B cell (primary cell): ENCODE measurements around the gene BCL2. TPM values are rescaled to one million over a fixed set of nuclear protein-coding genes. Genes with fewer than 3 reads are reported as not detected.

Experiments
- ATAC-seq: fragments of 200-7000 bp; cut with Tn5 transposase; one replicate; pipeline ENCODE4 v1.10.0; 2021; ENCODE audit warnings: low read depth, mild to moderate bottlenecking, moderate number of reproducible peaks, moderate library complexity
- CTCF ChIA-PET: fragments of 350-600 bp; sonication (Branson Sonifier 250); formaldehyde crosslinking; loops from one replicate; lab custom pipeline; 2021; ENCODE audit warnings: antibody characterized with exemption, inconsistent platforms; lab: Charles Lee
- POLR2A ChIA-PET: fragments of 350-600 bp; sonication (Branson Sonifier 250); formaldehyde crosslinking; loops from one replicate; lab custom pipeline; 2021; ENCODE audit warnings: antibody characterized with exemption; lab: Charles Lee
- DNase-seq: peaks from one replicate; pipeline ENCODE4 v3.0.0; 2013
- H2AFZ ChIP-seq: 2 replicates; pipeline ENCODE4 v1.6.1; 2012; ENCODE audit warnings: mild to moderate bottlenecking, low read depth, low read length; ENCODE audit not compliant: insufficient read depth, poor library complexity, severe bottlenecking
- H3K27ac ChIP-seq, 2 donors: 1 replicate in 1 of 2; 2 replicates in 1 of 2; pipeline ENCODE4 v1.5.1; 2012 to 2013; ENCODE audit warnings: low read length in 2 of 2, mild to moderate bottlenecking in 2 of 2, moderate library complexity in 1 of 2
- H3K27me3 ChIP-seq, 4 experiments: fragments of 200-600 bp in 1 of 4; sonication (generic) in 1 of 4; replicated peaks in 1 of 4; 1 replicate in 2 of 4; 2 replicates in 2 of 4; pipeline versions ENCODE4 v1.6.1 to v1.7.0; 2013 to 2016; ENCODE audit warnings: low read length in 3 of 4, mild to moderate bottlenecking in 2 of 4, mixed read lengths in 1 of 4, moderate library complexity in 1 of 4; ENCODE audit not compliant: insufficient read depth in 4 of 4, control insufficient read depth in 3 of 4; ENCODE audit errors: control extremely low read depth in 1 of 4
- H3K36me3 ChIP-seq, 2 experiments: replicated peaks in 1 of 2; 1 replicate in 1 of 2; 2 replicates in 1 of 2; pipeline versions ENCODE4 v1.6.1 to v1.7.1; 2013; ENCODE audit warnings: low read length in 1 of 2; ENCODE audit not compliant: insufficient read depth in 2 of 2, control insufficient read depth in 1 of 2; ENCODE audit errors: control extremely low read depth in 1 of 2, extremely low read depth in 1 of 2
- H3K4me1 ChIP-seq, 2 donors: fragments of 200-600 bp in 1 of 2; sonication (generic) in 1 of 2; 1 replicate in 1 of 2; 2 replicates in 1 of 2; pipeline versions ENCODE4 v1.5.1 to v1.6.1; 2013 to 2017; ENCODE audit warnings: low read length in 2 of 2; ENCODE audit not compliant: control insufficient read depth in 2 of 2, insufficient read depth in 2 of 2
- H3K4me2 ChIP-seq: replicated peaks from 2 replicates; pipeline ENCODE3; 2012; ENCODE audit warnings: mild to moderate bottlenecking, low read depth, low read length; ENCODE audit not compliant: poor library complexity, severe bottlenecking
- H3K4me3 ChIP-seq, 5 experiments: fragments of 200-600 bp in 1 of 5; sonication (generic) in 1 of 5; 1 replicate in 3 of 5; 2 replicates in 2 of 5; pipeline versions ENCODE4 v1.5.1 to v1.7.0; 2011 to 2016; ENCODE audit warnings: low read length in 4 of 5, mild to moderate bottlenecking in 4 of 5, low read depth in 2 of 5, control low read depth in 1 of 5, moderate library complexity in 1 of 5; ENCODE audit not compliant: insufficient read depth in 1 of 5; ENCODE audit errors: control extremely low read depth in 1 of 5, extremely low read depth in 1 of 5
- H3K79me2 ChIP-seq: fragments of 200-600 bp; sonication (generic); one replicate; pipeline ENCODE4 v1.6.0; 2016; ENCODE audit warnings: low read length; ENCODE audit not compliant: control insufficient read depth, insufficient read depth
- H3K9ac ChIP-seq: fragments of 200-600 bp; sonication (generic); 2 replicates; pipeline ENCODE4 v1.6.1; 2017; ENCODE audit warnings: mild to moderate bottlenecking, low read length, moderate library complexity
- H3K9me3 ChIP-seq, 3 donors: one replicate each; pipeline versions ENCODE4 v1.6.1 to v1.7.1; 2013; ENCODE audit warnings: low read length in 2 of 3; ENCODE audit not compliant: control insufficient read depth in 2 of 3, insufficient read depth in 1 of 3; ENCODE audit errors: control extremely low read depth in 1 of 3
- H4K20me1 ChIP-seq: 2 replicates; pipeline ENCODE4 v1.6.0; 2012; ENCODE audit warnings: mild to moderate bottlenecking, low read length; ENCODE audit not compliant: insufficient read depth, control insufficient read depth, poor library complexity, severe bottlenecking
- H3K27ac Mint-ChIP-seq: one replicate; pipeline ENCODE4 v1.8.0; 2021; ENCODE audit warnings: mixed read lengths
- H3K27me3 Mint-ChIP-seq: one replicate; pipeline ENCODE4 v1.8.0; 2021; ENCODE audit warnings: mixed read lengths
- H3K4me1 Mint-ChIP-seq: one replicate; pipeline ENCODE4 v1.8.0; 2021; ENCODE audit warnings: mixed read lengths
- H3K4me3 Mint-ChIP-seq: one replicate; pipeline ENCODE4 v1.8.0; 2021; ENCODE audit warnings: mixed read lengths
- H3K9me3 Mint-ChIP-seq: one replicate; pipeline ENCODE4 v1.8.0; 2022; ENCODE audit warnings: mixed read lengths; ENCODE audit not compliant: insufficient read depth
- EZH2 ChIP-seq: IDR thresholded peaks from 2 replicates; pipeline ENCODE4 v1.6.1; 2012; ENCODE audit warnings: borderline replicate concordance, low read depth, mild to moderate bottlenecking, moderate library complexity, low read length; ENCODE audit not compliant: insufficient read depth, poor library complexity, severe bottlenecking
- WGBS: methylation state at CpG from one replicate; pipeline ENCODE4 v1.1.5; 2013; ENCODE audit warnings: missing lambda C conversion rate; ENCODE audit not compliant: insufficient coverage; 5-methylcytosine and 5-hydroxymethylcytosine counted together
- intact Hi-C: fragments of 100-400 bp; cut with micrococcal nuclease; formaldehyde crosslinking; loops from one replicate; pipeline ENCODE4 v1.10.0; 2022
- polyA plus RNA-seq: library from polyadenylated mRNA; depleted of rRNA; stranded (reverse); fragments of >200 nt; gene quantifications from 2 replicates; pipeline ENCODE4 v1.2.3, GENCODE V29; 2012
- total RNA-seq, 2 donors: library from RNA; stranded (reverse); fragments of 120-200 nt in 1 of 2; gene quantifications; 1 replicate in 1 of 2; 2 replicates in 1 of 2; pipeline versions ENCODE4 v1.2.3 to v1.2.4, GENCODE V29; 2013 to 2022
- TF ChIP-seq, protein P1 (sequence below): fragments of 200-600 bp; IDR thresholded peaks from one replicate; pipeline ENCODE4 v1.8.0; 2022; ENCODE audit warnings: antibody characterized with exemption, mild to moderate bottlenecking

The BCL2 gene
- total and polyA plus RNA-seq, 2 donors (not counting 1 experiment from before 2014, with no cell fraction given), result 27.6 to 144 TPM

DNA sequence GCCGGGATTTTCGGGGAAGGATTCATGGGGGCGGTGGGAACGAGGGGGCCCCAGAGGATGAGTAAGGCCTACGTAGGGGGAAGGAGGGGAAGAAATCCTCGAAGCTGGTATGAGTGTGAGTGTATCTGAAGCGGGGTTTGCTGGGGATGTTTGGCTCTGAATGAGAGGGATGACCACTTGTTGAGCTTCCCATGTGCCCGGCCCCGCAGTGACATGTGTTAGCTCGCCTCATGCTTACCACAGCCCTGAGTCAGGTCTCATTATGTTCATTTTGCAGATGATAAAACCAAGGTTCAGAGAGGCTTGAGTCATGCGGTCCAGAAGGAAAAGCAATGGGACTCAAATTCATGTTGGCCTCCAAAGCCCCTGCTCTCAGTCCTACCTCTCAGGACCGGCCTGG is 214.7 kb downstream of the BCL2 start:
- H3K27ac Mint-ChIP-seq, result no peak overlapping the region
- H3K9me3 ChIP-seq, result peaks cover 0 to 6% (median 0%) of the 10 kb centered on the region in 3 donors
- no peaks in the 10 kb centered on the region for H3K36me3 ChIP-seq
- no peaks in the 10 kb centered on the region for H3K9me3 Mint-ChIP-seq
- DNase-seq (no peak), ATAC-seq (no peak)
- peaks cover 28% of the 10 kb centered on the region for H3K4me1 Mint-ChIP-seq
- WGBS, result 99% methylated on average over 11 of the region's 12 CpGs
- TF ChIP-seq, protein P1, sequence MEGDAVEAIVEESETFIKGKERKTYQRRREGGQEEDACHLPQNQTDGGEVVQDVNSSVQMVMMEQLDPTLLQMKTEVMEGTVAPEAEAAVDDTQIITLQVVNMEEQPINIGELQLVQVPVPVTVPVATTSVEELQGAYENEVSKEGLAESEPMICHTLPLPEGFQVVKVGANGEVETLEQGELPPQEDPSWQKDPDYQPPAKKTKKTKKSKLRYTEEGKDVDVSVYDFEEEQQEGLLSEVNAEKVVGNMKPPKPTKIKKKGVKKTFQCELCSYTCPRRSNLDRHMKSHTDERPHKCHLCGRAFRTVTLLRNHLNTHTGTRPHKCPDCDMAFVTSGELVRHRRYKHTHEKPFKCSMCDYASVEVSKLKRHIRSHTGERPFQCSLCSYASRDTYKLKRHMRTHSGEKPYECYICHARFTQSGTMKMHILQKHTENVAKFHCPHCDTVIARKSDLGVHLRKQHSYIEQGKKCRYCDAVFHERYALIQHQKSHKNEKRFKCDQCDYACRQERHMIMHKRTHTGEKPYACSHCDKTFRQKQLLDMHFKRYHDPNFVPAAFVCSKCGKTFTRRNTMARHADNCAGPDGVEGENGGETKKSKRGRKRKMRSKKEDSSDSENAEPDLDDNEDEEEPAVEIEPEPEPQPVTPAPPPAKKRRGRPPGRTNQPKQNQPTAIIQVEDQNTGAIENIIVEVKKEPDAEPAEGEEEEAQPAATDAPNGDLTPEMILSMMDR, result no peak
- TF ChIP-seq EZH2, result no peak
- peaks cover 3% of the 10 kb centered on the region for H3K27me3 Mint-ChIP-seq
- H3K4me1 ChIP-seq, result peaks cover 26 to 29% of the 10 kb centered on the region in 2 donors
- no peaks in the 10 kb centered on the region for H4K20me1 ChIP-seq
- no peak overlapping the region for H3K4me2 ChIP-seq
- no peak overlapping the region for H3K9ac ChIP-seq
- no peaks in the 10 kb centered on the region for H3K27me3 ChIP-seq
- CTCF ChIA-PET, result no interaction called here
- POLR2A ChIA-PET, result no interaction called here
- intact Hi-C loops, result no loop called here
- no peak overlapping the region for H3K27ac ChIP-seq
- no peaks in the 10 kb centered on the region for H3K79me2 ChIP-seq
- H3K4me3 Mint-ChIP-seq, result no peak overlapping the region
- H2AFZ ChIP-seq, result no peak overlapping the region
- H3K4me3 ChIP-seq, result no peak overlapping the region

DNA sequence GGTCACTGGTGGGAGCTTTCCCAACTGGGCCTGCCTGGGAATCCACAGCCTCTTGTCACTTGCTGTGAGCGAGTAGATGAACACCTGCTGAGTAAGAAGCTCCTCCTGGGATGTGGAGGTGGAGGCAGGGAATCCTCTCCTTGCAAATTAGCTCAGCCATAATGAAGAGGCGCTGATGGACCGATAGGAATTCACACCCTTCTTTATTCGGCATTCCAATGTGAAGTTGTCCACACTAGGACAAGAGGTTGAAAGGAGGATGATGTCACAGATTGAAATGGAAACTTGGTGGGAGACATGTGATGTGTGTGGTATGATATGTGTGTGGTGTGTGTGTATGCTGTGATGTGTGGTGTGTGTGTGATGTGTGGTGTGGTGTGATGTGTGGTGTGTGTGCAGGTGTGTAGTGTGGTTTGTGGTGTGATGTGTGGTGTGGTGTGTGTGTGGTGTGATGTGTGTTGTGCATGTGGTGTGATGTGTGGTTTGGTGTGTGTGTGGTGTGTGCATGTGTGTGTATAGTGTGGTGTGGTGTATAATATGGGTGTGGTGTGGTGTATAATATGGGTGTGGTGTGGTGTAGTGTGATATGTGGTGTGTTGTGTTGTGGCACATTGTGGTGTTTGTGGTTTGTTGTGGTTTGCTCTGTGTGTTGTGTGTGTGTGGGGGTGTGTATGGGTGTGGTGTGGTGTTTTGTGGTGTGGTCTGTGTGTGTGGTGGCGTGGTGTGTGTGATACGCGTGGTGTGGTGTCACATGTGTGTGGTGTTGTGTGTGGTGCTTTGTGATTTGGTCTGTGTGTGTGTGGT is 216.4 kb downstream of the BCL2 start:
- Histone ChIP-seq H3K4me3 (no peak overlapping the region), H3K36me3 (no peaks in the 10 kb centered on the region), H3K27me3 (no peaks in the 10 kb centered on the region), H3K9ac (no peak overlapping the region), H2AFZ (no peak overlapping the region), H4K20me1 (no peaks in the 10 kb centered on the region), H3K79me2 (no peaks in the 10 kb centered on the region), H3K4me1 (peaks cover 38 to 45% of the 10 kb centered on the region in 2 donors), H3K27ac (no peak overlapping the region), H3K4me2 (no peak overlapping the region), H3K9me3 (peaks cover 0 to 6% (median 0%) of the 10 kb centered on the region in 3 donors)
- H3K9me3 Mint-ChIP-seq, result no peaks in the 10 kb centered on the region
- intact Hi-C loops, result no loop called here
- 76% methylated on average over 5 of the region's 7 CpGs for WGBS
- POLR2A ChIA-PET, result no interaction called here
- H3K4me3 Mint-ChIP-seq, result no peak overlapping the region
- DNase-seq (no peak), ATAC-seq (no peak)
- CTCF ChIA-PET, result interaction anchor here (0.6 kb wide), 1 partner anchor 13 kb away, joined by 3 read pairs; no protein-coding TSS in a partner anchor
- peaks cover 11% of the 10 kb centered on the region for H3K27me3 Mint-ChIP-seq
- H3K4me1 Mint-ChIP-seq, result peaks cover 42% of the 10 kb centered on the region
- TF ChIP-seq, protein P1, result no peak
- TF ChIP-seq EZH2, result no peak
- H3K27ac Mint-ChIP-seq, result peak overlapping the region; percentile 50
